Upper lobe of left lung (tissue), 4 donors: ENCODE measurements around the gene VWA7.

ENCODE experiments used
- EP300 ChIP-seq, 4 donors: sonication (generic); formaldehyde crosslinking; IDR thresholded peaks; one replicate each; pipeline ENCODE4 v1.5.1; 2017; ENCODE audit warnings: antibody characterized with exemption in 4 of 4, control low read depth in 2 of 4
- POLR2A ChIP-seq, 4 donors: fragments of 450-650 bp; IDR thresholded peaks; one replicate each; pipeline ENCODE4 v1.5.1; 2016 to 2017; ENCODE audit warnings: antibody characterized with exemption in 4 of 4, mild to moderate bottlenecking in 2 of 4
- TF ChIP-seq, protein P1 (sequence below), 6 experiments: fragments of 450-650 bp in 4 of 6; fragments of 200-600 bp in 2 of 6; sonication (generic) in 2 of 6; IDR thresholded peaks; one replicate each; pipeline ENCODE4 v1.5.1; 2016 to 2019; ENCODE audit warnings: antibody characterized with exemption in 6 of 6

- TF ChIP-seq, protein P1, sequence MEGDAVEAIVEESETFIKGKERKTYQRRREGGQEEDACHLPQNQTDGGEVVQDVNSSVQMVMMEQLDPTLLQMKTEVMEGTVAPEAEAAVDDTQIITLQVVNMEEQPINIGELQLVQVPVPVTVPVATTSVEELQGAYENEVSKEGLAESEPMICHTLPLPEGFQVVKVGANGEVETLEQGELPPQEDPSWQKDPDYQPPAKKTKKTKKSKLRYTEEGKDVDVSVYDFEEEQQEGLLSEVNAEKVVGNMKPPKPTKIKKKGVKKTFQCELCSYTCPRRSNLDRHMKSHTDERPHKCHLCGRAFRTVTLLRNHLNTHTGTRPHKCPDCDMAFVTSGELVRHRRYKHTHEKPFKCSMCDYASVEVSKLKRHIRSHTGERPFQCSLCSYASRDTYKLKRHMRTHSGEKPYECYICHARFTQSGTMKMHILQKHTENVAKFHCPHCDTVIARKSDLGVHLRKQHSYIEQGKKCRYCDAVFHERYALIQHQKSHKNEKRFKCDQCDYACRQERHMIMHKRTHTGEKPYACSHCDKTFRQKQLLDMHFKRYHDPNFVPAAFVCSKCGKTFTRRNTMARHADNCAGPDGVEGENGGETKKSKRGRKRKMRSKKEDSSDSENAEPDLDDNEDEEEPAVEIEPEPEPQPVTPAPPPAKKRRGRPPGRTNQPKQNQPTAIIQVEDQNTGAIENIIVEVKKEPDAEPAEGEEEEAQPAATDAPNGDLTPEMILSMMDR (IDR thresholded peaks at IDR 0.05) = no peak
- TF ChIP-seq POLR2A (IDR thresholded peaks at IDR 0.05) = peak in 2 of 4 donors; percentile 60 to 84
- peak in 2 of 4 donors; percentile 31 to 62 for TF ChIP-seq EP300 (IDR thresholded peaks at IDR 0.05)
These were observed 45.1 kb upstream of the VWA7 start for GRCh38 chr6:31822036-31822821.
